ENCODE results near the gene VPS13D.

Gene VPS13D

GRCh38 chr1:12341667-12342066, 111.8 kb downstream of the VPS13D start:
- no peak for DNase-seq

DNA sequence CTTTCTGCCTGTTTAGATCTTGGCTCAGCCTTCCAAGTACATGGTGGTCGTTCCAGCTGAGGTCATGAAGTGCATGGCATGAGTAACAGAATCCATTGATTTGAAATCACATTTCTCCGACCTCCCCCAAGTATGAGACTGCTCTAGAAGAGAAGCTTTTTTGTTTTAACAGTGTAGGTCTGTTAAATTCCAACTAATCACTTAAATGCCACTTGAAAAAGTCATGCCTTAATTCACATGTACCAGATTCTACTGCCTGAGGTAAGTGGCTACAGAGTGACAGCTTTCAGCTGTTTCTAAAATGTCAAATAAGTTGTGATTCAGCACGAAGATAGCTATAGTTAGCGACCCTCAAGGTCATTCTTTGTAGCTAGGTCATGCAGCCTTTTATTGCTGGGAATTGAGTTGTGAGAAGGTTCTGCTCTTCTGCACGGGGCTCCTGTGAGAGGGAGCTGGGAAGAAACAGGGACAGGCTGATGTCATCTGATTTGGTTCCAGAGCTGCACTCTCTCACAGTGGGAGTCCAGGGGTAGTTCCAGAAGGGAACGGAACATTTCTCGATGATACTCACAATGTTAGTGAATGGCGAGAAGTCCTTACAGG, 112.7 kb downstream of the VPS13D start:
- peak; percentile 32 for DNase-seq

- no peak for DNase-seq
Measured at GRCh38 chr1:12343823-12344487, 114.1 kb downstream of the VPS13D start.

GRCh38 chr1:12344596-12345349, 114.9 kb downstream of the VPS13D start:
- DNase-seq: no peak

GRCh38 chr1:12345350-12346217, 115.8 kb downstream of the VPS13D start:
- no peak for DNase-seq

- no peak for DNase-seq
Measured at GRCh38 chr1:12346483-12347151, 116.8 kb downstream of the VPS13D start.

DNA sequence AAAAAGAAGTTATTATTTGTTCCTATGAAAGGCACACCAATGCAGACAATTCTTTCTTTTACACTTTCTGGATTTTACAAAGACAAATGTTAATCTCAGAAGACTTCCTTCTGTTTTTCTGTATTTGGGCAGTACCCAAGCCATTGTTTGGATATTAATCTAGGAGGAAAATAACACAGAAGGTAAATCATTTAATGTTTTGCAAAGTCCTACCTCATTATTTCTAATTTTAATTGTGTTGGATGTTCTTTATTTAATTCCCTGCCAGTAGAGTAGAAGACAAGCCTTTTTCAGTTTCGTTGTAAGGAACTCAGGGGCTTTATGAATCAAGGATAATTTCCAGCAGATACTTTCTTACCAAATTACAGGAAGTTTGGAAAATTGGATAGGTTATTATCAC, 118.3 kb downstream of the VPS13D start:
- no peak for DNase-seq

DNA sequence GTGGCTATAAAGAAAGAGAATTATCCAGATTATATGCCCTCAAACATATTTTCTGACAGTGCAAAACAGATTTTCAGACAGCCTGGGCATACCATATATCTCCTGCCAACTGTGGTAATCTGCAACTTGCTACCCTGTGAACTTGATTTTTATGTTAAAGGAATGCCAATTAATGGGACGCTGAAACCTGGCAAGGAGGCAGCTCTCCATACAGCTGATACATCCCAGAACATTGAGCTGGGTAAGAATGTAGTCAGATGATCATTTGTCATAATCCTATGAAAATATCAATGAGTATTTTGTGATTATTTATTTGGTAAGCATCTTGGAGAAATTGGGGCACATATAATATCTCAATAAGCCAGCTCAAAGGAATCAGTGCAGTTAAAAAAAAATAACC, 124.2 kb downstream of the VPS13D start:
- no peak for DNase-seq

- no peak for DNase-seq
Measured at GRCh38 chr1:12356004-12356890, 126.4 kb downstream of the VPS13D start.

- DNase-seq: no peak
Measured at GRCh38 chr1:12358499-12358898, 128.7 kb downstream of the VPS13D start.

DNA sequence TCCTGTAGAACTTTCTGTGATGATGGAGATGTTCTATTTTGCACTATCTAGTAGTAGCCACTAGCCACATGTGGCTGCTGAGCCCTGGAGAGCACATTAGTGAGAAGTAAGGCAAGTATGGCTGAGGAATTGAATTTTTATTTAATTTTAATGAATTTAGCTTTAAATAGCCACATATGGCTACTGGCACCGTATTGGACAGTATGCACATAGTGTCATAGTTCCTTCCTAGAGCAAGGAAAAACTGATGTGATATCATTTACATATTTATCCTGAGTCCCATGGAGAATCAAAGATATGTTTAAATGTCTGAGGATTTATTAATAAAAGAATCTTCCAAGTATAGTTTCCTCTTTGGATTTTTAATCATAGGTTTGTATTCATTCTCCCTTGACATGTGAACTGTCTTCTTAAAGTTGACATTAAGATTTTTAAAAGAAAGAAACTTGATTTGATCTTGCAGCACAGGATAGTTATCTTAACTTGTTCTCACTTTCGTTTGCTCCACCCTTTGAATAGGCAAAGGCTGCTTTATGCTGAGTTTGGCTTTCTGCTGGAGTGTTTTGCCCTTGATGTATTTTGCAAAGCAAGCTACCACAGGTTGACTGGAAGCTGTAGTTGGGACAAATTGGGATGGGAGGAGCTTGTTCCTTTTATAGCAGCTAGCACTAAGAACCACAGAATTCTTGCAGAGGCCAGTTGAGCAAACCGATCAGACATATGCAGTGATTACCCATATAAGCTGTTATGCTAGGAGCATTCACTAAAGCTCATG, 129.7 kb downstream of the VPS13D start:
- no peak for DNase-seq

DNA sequence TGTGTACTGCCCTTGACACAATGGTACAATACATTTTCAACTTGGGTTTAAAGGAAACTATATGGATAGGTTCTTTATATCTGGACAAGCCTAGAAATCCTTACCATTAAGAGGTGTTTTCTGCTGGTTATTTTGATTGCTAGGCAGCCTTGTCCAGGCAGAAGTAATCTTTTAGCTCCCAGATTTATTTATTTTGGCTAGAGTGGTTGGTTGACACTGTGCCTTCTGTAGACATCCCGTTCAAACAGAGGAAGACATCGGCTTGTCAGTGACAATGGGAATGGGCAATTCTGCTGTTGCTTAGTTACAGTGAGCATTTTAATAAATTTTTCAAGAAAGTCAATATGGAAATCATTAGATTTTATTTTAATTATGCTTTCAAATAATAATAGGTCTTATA, 138.8 kb downstream of the VPS13D start:
- no peak for DNase-seq

- DNase-seq: no peak
Measured at GRCh38 chr1:12369258-12369657, 139.4 kb downstream of the VPS13D start.

DNA sequence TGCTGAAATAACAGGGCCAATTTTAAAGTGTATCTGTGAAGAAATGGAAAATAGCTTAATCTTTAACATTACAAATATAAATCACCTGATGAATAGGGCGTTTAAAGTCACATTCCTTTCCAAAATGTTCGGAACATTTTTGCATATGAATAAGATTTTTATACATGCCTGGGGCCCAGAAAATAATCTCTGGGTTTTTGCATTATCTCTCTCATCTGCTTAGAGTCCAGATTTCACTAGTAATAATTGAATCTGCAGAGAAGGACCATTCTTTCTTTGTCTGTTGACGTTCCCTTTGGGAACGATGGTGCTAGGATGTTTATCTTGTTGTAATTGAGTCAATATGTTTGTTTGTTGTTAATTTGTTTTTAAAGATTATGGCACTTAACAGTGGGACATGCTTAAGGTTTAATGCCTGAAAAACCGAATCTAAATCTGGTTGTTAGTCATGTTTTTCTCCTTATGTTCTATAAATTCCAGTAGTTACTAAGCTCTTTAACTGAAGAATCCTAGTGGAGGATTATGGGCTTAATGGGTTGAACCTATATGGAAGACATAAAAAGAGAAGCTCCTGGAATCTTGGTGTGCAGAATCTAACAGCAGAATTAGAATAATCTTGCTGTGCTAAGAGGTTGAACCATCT, 140.6 kb downstream of the VPS13D start:
- DNase-seq: no peak

- DNase-seq: no peak
Measured at GRCh38 chr1:12371053-12371452, 141.2 kb downstream of the VPS13D start.

- no peak for DNase-seq
Measured at GRCh38 chr1:12372180-12372579, 142.3 kb downstream of the VPS13D start.

- DNase-seq: no peak
Measured at GRCh38 chr1:12372761-12373160, 142.9 kb downstream of the VPS13D start.

GRCh38 chr1:12375133-12375829, 145.5 kb downstream of the VPS13D start:
- DNase-seq: no peak

DNA sequence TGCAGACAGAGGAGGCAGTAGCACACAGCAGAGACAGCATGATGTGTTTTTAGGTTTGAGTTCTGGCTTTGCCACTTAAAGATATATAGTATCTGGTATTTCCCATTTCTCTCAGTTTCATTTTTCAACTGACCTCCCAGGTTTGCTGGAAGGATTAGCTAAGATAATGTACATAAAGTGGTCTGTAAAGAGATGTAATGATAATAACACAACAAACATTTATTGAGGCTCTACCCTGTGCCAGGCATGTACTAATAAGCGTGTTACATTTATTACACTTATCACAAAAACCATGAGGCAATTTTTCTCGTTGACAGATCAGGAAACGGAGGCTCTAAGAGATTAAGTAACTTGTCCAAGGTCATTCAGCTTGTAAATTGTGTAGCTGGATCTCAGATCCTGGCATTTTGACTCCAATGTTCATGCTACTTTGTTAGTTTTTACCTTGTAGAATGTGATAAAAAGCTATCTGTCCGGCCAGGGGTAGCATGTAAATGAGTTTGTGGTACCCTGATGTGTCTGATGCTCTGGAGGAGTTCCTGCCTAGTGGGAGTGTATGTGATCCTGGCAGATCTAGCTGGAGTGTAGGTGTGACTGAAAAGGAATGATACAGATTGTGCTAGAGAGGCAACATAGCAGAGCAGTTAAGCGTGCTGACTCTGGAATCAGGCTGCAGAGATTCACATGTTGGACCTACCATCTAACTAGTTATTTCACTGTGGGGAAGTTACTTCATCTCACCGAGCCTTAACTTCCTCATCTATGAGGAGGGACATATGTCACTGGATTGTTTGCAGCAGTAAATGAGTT, 146.6 kb downstream of the VPS13D start:
- no peak for DNase-seq

All from DMS79 (cell line).